HEK293 (cell line): Measurements from ENCODE around the gene CD48.

Source experiments
- CTCF ChIA-PET: fragments of 350-600 bp; formaldehyde crosslinking; extraction: SDS; loops from one replicate; lab custom pipeline; 2021; ENCODE audit warnings: antibody characterized with exemption; lab: Yijun Ruan, JAX
- POLR2A ChIA-PET: fragments of 300-600 bp; formaldehyde crosslinking; extraction: SDS; loops from one replicate; lab custom pipeline; 2020; ENCODE audit warnings: antibody characterized with exemption, inconsistent platforms; lab: Yijun Ruan, JAX
- H3K27ac ChIP-seq: fragments of 200-500 bp; sonication (Bioruptor generic); 2 replicates; pipeline ENCODE4 v1.5.1; 2014; ENCODE audit warnings: low read depth, low read length, control low read depth, inconsistent platforms; ENCODE audit errors: extremely low read depth
- H3K36me3 ChIP-seq, 2 experiments: fragments of 200-500 bp in 1 of 2; sonication (Bioruptor generic) in 1 of 2; 1 replicate in 1 of 2; 2 replicates in 1 of 2; pipeline ENCODE4 v1.5.1; 2014 to 2017; ENCODE audit warnings: inconsistent platforms in 2 of 2, low read length in 2 of 2; ENCODE audit not compliant: control insufficient read depth in 2 of 2, insufficient read depth in 1 of 2
- H3K4me1 ChIP-seq: fragments of 200-500 bp; sonication (Bioruptor generic); 2 replicates; pipeline ENCODE4 v1.5.1; 2014; ENCODE audit warnings: mild to moderate bottlenecking, low read length, inconsistent platforms; ENCODE audit not compliant: control insufficient read depth, insufficient read depth
- H3K4me3 ChIP-seq: 2 replicates; pipeline ENCODE4 v1.5.1; 2011; ENCODE audit warnings: low read depth, mild to moderate bottlenecking, control low read depth, low read length, moderate library complexity
- H3K9me3 ChIP-seq: fragments of 200-500 bp; sonication (Bioruptor generic); 2 replicates; pipeline ENCODE4 v1.5.1; 2014; ENCODE audit warnings: low read depth, low read length, inconsistent platforms; ENCODE audit not compliant: control insufficient read depth, insufficient read depth
- OSR2 ChIP-seq: fragments of 450-650 bp; formaldehyde crosslinking; IDR thresholded peaks from 2 replicates; pipeline ENCODE4 v1.5.1; 2016; ENCODE audit warnings: missing biosample characterization, missing genetic modification characterization
- OVOL3 ChIP-seq: fragments of 450-650 bp; formaldehyde crosslinking; IDR thresholded peaks from 2 replicates; pipeline ENCODE4 v1.5.1; 2016; ENCODE audit warnings: missing biosample characterization, missing genetic modification characterization
- REST ChIP-seq: fragments of 450-650 bp; formaldehyde crosslinking; IDR thresholded peaks from 2 replicates; pipeline ENCODE4 v1.5.1; 2016; ENCODE audit warnings: missing biosample characterization, missing genetic modification characterization
- ZBTB20 ChIP-seq: fragments of 450-650 bp; formaldehyde crosslinking; IDR thresholded peaks from 2 replicates; pipeline ENCODE4 v1.5.1; 2016; ENCODE audit warnings: missing biosample characterization, missing genetic modification characterization
- ZBTB7A ChIP-seq: fragments of 450-650 bp; formaldehyde crosslinking; IDR thresholded peaks from 2 replicates; pipeline ENCODE4 v1.5.1; 2016; ENCODE audit warnings: low read depth, missing biosample characterization, missing genetic modification characterization
- ZNF10 ChIP-seq: fragments of 450-650 bp; formaldehyde crosslinking; IDR thresholded peaks from 2 replicates; pipeline ENCODE4 v1.5.1; 2017; ENCODE audit warnings: missing biosample characterization, missing genetic modification characterization
- ZNF366 ChIP-seq: fragments of 450-650 bp; formaldehyde crosslinking; conservative IDR thresholded peaks from 2 replicates; pipeline ENCODE4 v1.5.1; 2016; ENCODE audit warnings: missing biosample characterization, missing genetic modification characterization
- ZNF501 ChIP-seq: fragments of 450-650 bp; formaldehyde crosslinking; IDR thresholded peaks from 2 replicates; pipeline ENCODE4 v1.5.1; 2016; ENCODE audit warnings: missing biosample characterization, missing genetic modification characterization
- ZNF514 ChIP-seq: fragments of 450-650 bp; formaldehyde crosslinking; IDR thresholded peaks from 2 replicates; pipeline ENCODE4 v1.5.1; 2016; ENCODE audit warnings: missing biosample characterization, missing genetic modification characterization
- ZNF707 ChIP-seq: fragments of 450-650 bp; formaldehyde crosslinking; IDR thresholded peaks from 2 replicates; pipeline ENCODE4 v1.5.1; 2016; ENCODE audit warnings: missing biosample characterization, missing genetic modification characterization
- ZNF747 ChIP-seq: fragments of 450-650 bp; formaldehyde crosslinking; IDR thresholded peaks from 2 replicates; pipeline ENCODE4 v1.5.1; 2016; ENCODE audit warnings: missing biosample characterization, missing genetic modification characterization
- ZNF777 ChIP-seq: fragments of 450-650 bp; formaldehyde crosslinking; IDR thresholded peaks from 2 replicates; pipeline ENCODE4 v1.5.1; 2017; ENCODE audit warnings: missing biosample characterization, missing genetic modification characterization, borderline replicate concordance
- ZSCAN30 ChIP-seq: fragments of 450-650 bp; IDR thresholded peaks from 2 replicates; pipeline ENCODE4 v1.5.1; 2018; ENCODE audit warnings: missing biosample characterization, mild to moderate bottlenecking, missing genetic modification characterization, moderate library complexity
- TF ChIP-seq, protein P1 (sequence below): fragments of 450-650 bp; formaldehyde crosslinking; IDR thresholded peaks from 2 replicates; pipeline ENCODE4 v1.5.1; 2016; ENCODE audit warnings: missing biosample characterization, missing genetic modification characterization
- TF ChIP-seq, protein P2 (sequence below): fragments of 450-650 bp; formaldehyde crosslinking; IDR thresholded peaks from 2 replicates; pipeline ENCODE4 v1.5.1; 2017; ENCODE audit warnings: missing biosample characterization, missing genetic modification characterization
- TF ChIP-seq, protein P3 (sequence below): fragments of 450-650 bp; formaldehyde crosslinking; IDR thresholded peaks from 2 replicates; pipeline ENCODE4 v1.5.1; 2016; ENCODE audit warnings: missing biosample characterization, missing genetic modification characterization

Gene CD48

GRCh38 chr1:160708118-160708517 is 3.5 kb downstream of the CD48 start (continued):
- TF ChIP-seq ZNF501 (tag by site-specific recombination) (no peak), OSR2 (tag by site-specific recombination) (no peak), ZSCAN30 (tag by site-specific recombination) (no peak), ZNF514 (no peak)
- TF ChIP-seq, protein P1, sequence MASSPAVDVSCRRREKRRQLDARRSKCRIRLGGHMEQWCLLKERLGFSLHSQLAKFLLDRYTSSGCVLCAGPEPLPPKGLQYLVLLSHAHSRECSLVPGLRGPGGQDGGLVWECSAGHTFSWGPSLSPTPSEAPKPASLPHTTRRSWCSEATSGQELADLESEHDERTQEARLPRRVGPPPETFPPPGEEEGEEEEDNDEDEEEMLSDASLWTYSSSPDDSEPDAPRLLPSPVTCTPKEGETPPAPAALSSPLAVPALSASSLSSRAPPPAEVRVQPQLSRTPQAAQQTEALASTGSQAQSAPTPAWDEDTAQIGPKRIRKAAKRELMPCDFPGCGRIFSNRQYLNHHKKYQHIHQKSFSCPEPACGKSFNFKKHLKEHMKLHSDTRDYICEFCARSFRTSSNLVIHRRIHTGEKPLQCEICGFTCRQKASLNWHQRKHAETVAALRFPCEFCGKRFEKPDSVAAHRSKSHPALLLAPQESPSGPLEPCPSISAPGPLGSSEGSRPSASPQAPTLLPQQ (tag by site-specific recombination) = no peak
- TF ChIP-seq, protein P2, sequence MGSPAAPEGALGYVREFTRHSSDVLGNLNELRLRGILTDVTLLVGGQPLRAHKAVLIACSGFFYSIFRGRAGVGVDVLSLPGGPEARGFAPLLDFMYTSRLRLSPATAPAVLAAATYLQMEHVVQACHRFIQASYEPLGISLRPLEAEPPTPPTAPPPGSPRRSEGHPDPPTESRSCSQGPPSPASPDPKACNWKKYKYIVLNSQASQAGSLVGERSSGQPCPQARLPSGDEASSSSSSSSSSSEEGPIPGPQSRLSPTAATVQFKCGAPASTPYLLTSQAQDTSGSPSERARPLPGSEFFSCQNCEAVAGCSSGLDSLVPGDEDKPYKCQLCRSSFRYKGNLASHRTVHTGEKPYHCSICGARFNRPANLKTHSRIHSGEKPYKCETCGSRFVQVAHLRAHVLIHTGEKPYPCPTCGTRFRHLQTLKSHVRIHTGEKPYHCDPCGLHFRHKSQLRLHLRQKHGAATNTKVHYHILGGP (tag by site-specific recombination) = no peak

DNA sequence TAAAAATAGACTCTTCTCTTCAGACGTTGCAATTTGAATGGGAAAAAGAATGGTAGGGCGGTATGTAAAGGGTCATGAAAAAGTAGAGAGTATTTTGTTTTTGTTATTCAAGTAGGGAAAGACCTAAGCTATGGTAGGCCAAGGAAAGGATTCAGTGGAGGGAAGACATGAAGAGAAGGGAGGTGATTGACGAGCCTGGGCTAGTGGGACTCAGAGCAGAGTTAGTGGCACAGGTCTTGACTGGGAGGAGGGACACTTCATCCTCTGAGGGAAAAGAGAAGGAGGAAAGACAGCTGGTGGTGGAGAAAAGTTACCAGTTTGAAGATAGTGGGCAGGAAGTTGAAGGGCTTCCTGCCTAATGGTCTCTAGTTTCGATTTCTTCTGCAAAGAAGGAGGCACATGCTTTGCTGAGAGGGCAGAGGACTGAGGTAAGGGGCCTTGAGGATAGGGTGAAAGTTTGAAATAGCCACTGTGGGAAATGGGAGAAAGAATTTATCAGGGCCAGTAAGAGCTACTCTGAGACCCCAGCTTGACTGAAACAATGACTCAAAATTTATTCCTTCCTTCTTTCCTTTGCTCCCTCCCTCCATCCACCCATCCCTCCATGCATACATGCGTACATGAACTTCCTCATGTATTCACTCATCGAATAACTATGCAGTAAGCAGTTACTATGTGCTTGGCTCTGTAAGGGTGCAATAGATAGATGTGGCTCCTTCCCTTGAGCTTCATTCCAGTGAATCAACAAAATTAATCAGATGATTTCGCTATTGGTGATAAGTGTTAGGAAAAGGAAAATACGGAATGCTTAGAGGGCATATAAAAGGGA is 4.2 kb downstream of the CD48 start:
- no peak overlapping the region for H3K4me3 ChIP-seq
- CTCF ChIA-PET = interaction anchor here (0.5 to 1.7 kb wide), 7 partner anchors 26 to 607 kb away, joined by 3 to 6 read pairs (median 4); no protein-coding TSS in a partner anchor
- POLR2A ChIA-PET = no interaction called here
- no peaks in the 10 kb centered on the region for H3K36me3 ChIP-seq
- H3K9me3 ChIP-seq = no peaks in the 10 kb centered on the region
- H3K27ac ChIP-seq = no peak overlapping the region
- TF ChIP-seq ZBTB7A (tag by site-specific recombination) (no peak), ZNF10 (tag by site-specific recombination) (no peak), ZNF777 (tag by site-specific recombination) (no peak), ZNF707 (tag by site-specific recombination) (no peak), ZNF366 (tag by site-specific recombination) (no peak), REST (no peak), ZBTB20 (tag by site-specific recombination) (no peak), ZNF747 (tag by site-specific recombination) (no peak), OVOL3 (no peak)
- TF ChIP-seq, protein P3, sequence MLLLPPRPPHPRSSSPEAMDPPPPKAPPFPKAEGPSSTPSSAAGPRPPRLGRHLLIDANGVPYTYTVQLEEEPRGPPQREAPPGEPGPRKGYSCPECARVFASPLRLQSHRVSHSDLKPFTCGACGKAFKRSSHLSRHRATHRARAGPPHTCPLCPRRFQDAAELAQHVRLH (tag by site-specific recombination) = no peak
- TF ChIP-seq, all 188 proteins: peak for 0
- H3K4me1 ChIP-seq = no peaks in the 10 kb centered on the region
